Trophoblast cell (in vitro differentiated cells and primary cell): ENCODE measurements around the gene HEATR9.

Experiments
- DNase-seq, 2 donors: peaks; one replicate each; pipeline ENCODE4 v3.0.0-alpha.2; 2016
- H2AFZ ChIP-seq: 2 replicates; pipeline ENCODE4 v1.6.1; 2013; ENCODE audit warnings: low read length, moderate library complexity, mild to moderate bottlenecking; ENCODE audit not compliant: insufficient read depth, poor library complexity
- H2AK5ac ChIP-seq: 2 replicates; pipeline ENCODE4 v1.6.1; 2013; ENCODE audit warnings: mild to moderate bottlenecking, low read length
- H2BK120ac ChIP-seq: 2 replicates; pipeline ENCODE4 v1.6.1; 2013; ENCODE audit warnings: low read length, mild to moderate bottlenecking, moderate library complexity; ENCODE audit not compliant: insufficient read depth, poor library complexity
- H2BK12ac ChIP-seq: 2 replicates; pipeline ENCODE4 v1.6.1; 2013; ENCODE audit warnings: mild to moderate bottlenecking, low read length, moderate library complexity
- H2BK5ac ChIP-seq: 2 replicates; pipeline ENCODE4 v1.6.1; 2013; ENCODE audit warnings: low read length, low read depth, moderate library complexity, mild to moderate bottlenecking; ENCODE audit not compliant: poor library complexity
- H3K14ac ChIP-seq: 2 replicates; pipeline ENCODE4 v1.6.1; 2013; ENCODE audit warnings: mild to moderate bottlenecking, low read length
- H3K18ac ChIP-seq: 2 replicates; pipeline ENCODE4 v1.6.1; 2013; ENCODE audit warnings: mild to moderate bottlenecking, low read length
- H3K23ac ChIP-seq: 2 replicates; pipeline ENCODE4 v1.6.1; 2013; ENCODE audit warnings: low read length
- H3K27ac ChIP-seq: 2 replicates; pipeline ENCODE4 v1.5.1; 2013; ENCODE audit warnings: low read depth, mild to moderate bottlenecking, inconsistent platforms, low read length, moderate library complexity
- H3K27me3 ChIP-seq: 2 replicates; pipeline ENCODE4 v1.6.1; 2013; ENCODE audit warnings: inconsistent platforms, mild to moderate bottlenecking, low read length, moderate library complexity; ENCODE audit not compliant: insufficient read depth
- H3K36me3 ChIP-seq, 2 experiments: 1 replicate in 1 of 2; 2 replicates in 1 of 2; pipeline ENCODE4 v1.6.1; 2013; ENCODE audit warnings: low read length in 2 of 2, mild to moderate bottlenecking in 2 of 2, moderate library complexity in 1 of 2; ENCODE audit not compliant: insufficient read depth in 2 of 2, control insufficient read depth in 1 of 2
- H3K4ac ChIP-seq: 2 replicates; pipeline ENCODE4 v1.6.1; 2013; ENCODE audit warnings: low read depth, mild to moderate bottlenecking, low read length, moderate library complexity
- H3K4me1 ChIP-seq, 2 experiments: 1 replicate in 1 of 2; 2 replicates in 1 of 2; pipeline ENCODE4 v1.6.1; 2013; ENCODE audit warnings: low read length in 2 of 2, mild to moderate bottlenecking in 2 of 2, moderate library complexity in 1 of 2; ENCODE audit not compliant: insufficient read depth in 2 of 2, control insufficient read depth in 1 of 2
- H3K4me2 ChIP-seq: 2 replicates; pipeline ENCODE4 v1.6.1; 2013; ENCODE audit warnings: inconsistent platforms, mild to moderate bottlenecking, low read length, moderate library complexity
- H3K4me3 ChIP-seq: 2 replicates; pipeline ENCODE4 v1.5.1; 2013; ENCODE audit warnings: mild to moderate bottlenecking, low read depth, low read length, inconsistent platforms
- H3K79me1 ChIP-seq: one replicate; pipeline ENCODE4 v1.6.1; 2013; ENCODE audit warnings: low read length
- H3K79me2 ChIP-seq: 2 replicates; pipeline ENCODE4 v1.6.1; 2013; ENCODE audit warnings: low read length, mild to moderate bottlenecking; ENCODE audit not compliant: control insufficient read depth, insufficient read depth, poor library complexity
- H3K9ac ChIP-seq: 2 replicates; pipeline ENCODE4 v1.6.1; 2013; ENCODE audit warnings: mild to moderate bottlenecking, low read length
- H3K9me3 ChIP-seq: 2 replicates; pipeline ENCODE4 v1.6.1; 2013; ENCODE audit warnings: low read depth, mild to moderate bottlenecking, control low read depth, inconsistent platforms, low read length; ENCODE audit not compliant: insufficient read depth
- H4K12ac ChIP-seq: 2 replicates; pipeline ENCODE4 v1.6.1; 2013; ENCODE audit warnings: low read depth, mild to moderate bottlenecking, low read length, moderate library complexity
- H4K8ac ChIP-seq: 2 replicates; pipeline ENCODE4 v1.6.1; 2013; ENCODE audit warnings: low read depth, mild to moderate bottlenecking, low read length, moderate library complexity
- H4K91ac ChIP-seq: one replicate; pipeline ENCODE4 v1.6.1; 2013; ENCODE audit warnings: low read depth, mild to moderate bottlenecking, low read length, moderate library complexity
- WGBS: extraction: QIAGEN DNeasy Blood & Tissue Kit; methylation state at CpG from one replicate; pipeline ENCODE4 v1.1.7; 2013; ENCODE audit warnings: missing lambda C conversion rate; ENCODE audit not compliant: insufficient read length, insufficient coverage; ENCODE audit errors: extremely low coverage; 5-methylcytosine and 5-hydroxymethylcytosine counted together

The HEATR9 gene

DNA sequence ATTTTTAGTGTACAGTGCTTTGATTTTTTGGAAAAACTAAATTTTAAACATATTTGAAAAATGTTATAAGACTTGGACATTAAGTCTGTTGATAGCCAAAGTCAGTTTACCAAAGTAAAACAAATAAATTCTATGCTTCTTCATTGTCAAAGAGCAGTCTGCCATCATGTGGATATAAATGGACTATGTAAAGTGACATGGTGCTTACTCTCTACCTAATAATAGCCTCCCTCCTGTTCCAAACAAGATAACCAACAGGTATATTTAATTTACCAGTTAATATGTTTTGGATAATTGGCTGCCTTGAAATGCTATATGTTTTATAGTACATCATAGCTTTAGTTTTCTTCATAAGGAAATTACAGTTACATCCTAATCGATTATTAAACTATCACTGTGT, 43.5 kb downstream of the HEATR9 start:
- Histone ChIP-seq H3K4ac (no peak overlapping the region), H3K27ac (no peak overlapping the region), H3K23ac (no peak overlapping the region), H2AK5ac (no peak overlapping the region), H2BK5ac (no peak overlapping the region), H3K79me2 (no peaks in the 10 kb centered on the region), H3K4me3 (no peak overlapping the region), H2BK120ac (no peak overlapping the region), H3K18ac (no peak overlapping the region), H2AFZ (no peak overlapping the region), H3K14ac (no peak overlapping the region), H2BK12ac (no peak overlapping the region), H3K36me3 (peaks cover 22 to 24% of the 10 kb centered on the region in 2 experiments), H3K9me3 (no peaks in the 10 kb centered on the region), H4K8ac (no peak overlapping the region), H3K4me1 (no peaks in the 10 kb centered on the region), H3K79me1 (no peaks in the 10 kb centered on the region), H4K12ac (no peak overlapping the region), H3K4me2 (no peak overlapping the region), H3K9ac (no peak overlapping the region), H4K91ac (no peak overlapping the region), H3K27me3 (no peaks in the 10 kb centered on the region)
- DNase-seq = no peak
- WGBS = no CpG with 5 or more reads among the region's 1 CpG

DNA sequence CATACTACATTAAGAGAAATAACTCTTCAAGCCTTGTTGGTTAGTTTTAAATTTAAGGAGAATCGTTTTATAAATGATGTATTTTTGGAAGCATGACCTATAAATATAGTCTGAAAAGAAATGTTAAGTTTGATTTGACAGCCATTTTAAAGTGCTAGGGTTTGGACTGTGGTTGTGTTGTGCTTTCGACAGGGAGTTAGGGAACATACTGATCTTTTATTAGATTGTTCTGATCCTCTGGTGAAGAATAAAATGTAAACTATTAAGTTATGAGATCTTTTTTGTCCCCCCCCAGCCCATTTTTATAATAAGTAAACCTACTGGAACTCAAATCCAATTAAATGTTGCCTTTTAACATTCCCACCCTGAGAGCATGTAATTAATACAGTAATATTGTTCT, 47.4 kb downstream of the HEATR9 start:
- no peak overlapping the region for H3K14ac ChIP-seq
- no peak for DNase-seq
- peaks cover 2% of the 10 kb centered on the region for H3K79me2 ChIP-seq
- H3K4me1 ChIP-seq = no peaks in the 10 kb centered on the region
- no peaks in the 10 kb centered on the region for H3K9me3 ChIP-seq
- no peak overlapping the region for H2BK120ac ChIP-seq
- H3K9ac ChIP-seq = no peak overlapping the region
- no peaks in the 10 kb centered on the region for H3K27me3 ChIP-seq
- no peak overlapping the region for H4K91ac ChIP-seq
- no peak overlapping the region for H2AFZ ChIP-seq
- no peak overlapping the region for H3K4me2 ChIP-seq
- peaks cover 10 to 26% of the 10 kb centered on the region in 2 experiments for H3K36me3 ChIP-seq
- no peak overlapping the region for H4K8ac ChIP-seq
- no peak overlapping the region for H3K4me3 ChIP-seq
- no peak overlapping the region for H3K23ac ChIP-seq
- H2BK12ac ChIP-seq = no peak overlapping the region
- H2BK5ac ChIP-seq = no peak overlapping the region
- no peak overlapping the region for H4K12ac ChIP-seq
- no peaks in the 10 kb centered on the region for H3K79me1 ChIP-seq
- H3K27ac ChIP-seq = no peak overlapping the region
- no peak overlapping the region for H2AK5ac ChIP-seq
- 100% methylated on average over 1 of the region's 2 CpGs for WGBS
- no peak overlapping the region for H3K4ac ChIP-seq
- H3K18ac ChIP-seq = no peak overlapping the region

DNA sequence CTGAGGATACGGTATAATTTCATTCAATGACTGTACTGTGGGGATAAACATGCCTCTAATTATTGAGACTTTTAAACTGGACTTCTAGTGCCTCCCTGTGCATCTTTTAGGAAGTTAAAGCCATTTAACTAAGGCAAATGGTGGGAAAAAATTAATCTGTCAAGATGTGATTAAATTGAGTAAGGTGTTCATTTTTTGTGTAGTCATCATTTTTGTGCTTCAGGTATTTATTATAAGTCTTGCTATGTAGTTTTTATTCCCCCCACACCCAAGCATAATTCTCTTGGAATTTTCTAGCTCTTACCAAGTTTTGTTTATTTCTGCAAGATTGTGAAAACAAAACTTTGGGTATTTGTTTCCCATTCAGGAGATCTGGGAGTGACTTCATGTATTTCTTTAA, 49.2 kb downstream of the HEATR9 start:
- H3K4me2 ChIP-seq = no peak overlapping the region
- no peak overlapping the region for H3K4ac ChIP-seq
- no peaks in the 10 kb centered on the region for H3K79me1 ChIP-seq
- H3K79me2 ChIP-seq = peaks cover 2% of the 10 kb centered on the region
- no peak overlapping the region for H3K4me3 ChIP-seq
- H3K27ac ChIP-seq = no peak overlapping the region
- H3K27me3 ChIP-seq = no peaks in the 10 kb centered on the region
- H3K14ac ChIP-seq = no peak overlapping the region
- H2AK5ac ChIP-seq = no peak overlapping the region
- H4K8ac ChIP-seq = no peak overlapping the region
- H3K18ac ChIP-seq = no peak overlapping the region
- DNase-seq = no peak
- H4K12ac ChIP-seq = no peak overlapping the region
- no CpG with 5 or more reads among the region's 1 CpG for WGBS
- no peak overlapping the region for H2BK120ac ChIP-seq
- H3K23ac ChIP-seq = no peak overlapping the region
- H3K36me3 ChIP-seq = peaks cover 11 to 26% of the 10 kb centered on the region in 2 experiments
- no peak overlapping the region for H2BK5ac ChIP-seq
- no peaks in the 10 kb centered on the region for H3K9me3 ChIP-seq
- H3K4me1 ChIP-seq = no peaks in the 10 kb centered on the region
- no peak overlapping the region for H2BK12ac ChIP-seq
- H4K91ac ChIP-seq = no peak overlapping the region
- no peak overlapping the region for H2AFZ ChIP-seq
- H3K9ac ChIP-seq = no peak overlapping the region

DNA sequence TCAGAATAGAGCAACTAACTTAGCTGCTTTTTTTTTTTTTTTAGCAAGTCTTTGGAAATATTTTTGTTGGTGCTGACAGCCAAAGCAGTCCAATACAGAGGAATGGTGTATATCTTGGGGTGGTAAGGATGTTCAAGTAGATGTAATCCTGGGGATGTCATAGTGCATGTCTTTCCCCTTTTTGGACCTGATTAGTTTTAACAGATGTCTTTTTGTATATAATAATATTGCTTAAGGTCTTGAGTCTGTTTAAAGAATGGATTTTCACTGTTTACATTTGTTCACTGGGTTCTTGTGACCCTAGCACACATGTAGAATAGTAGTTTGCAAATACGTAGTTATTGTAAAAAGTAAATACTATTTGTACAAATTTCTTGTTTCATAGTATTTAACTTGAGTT, 51.5 kb downstream of the HEATR9 start:
- Histone ChIP-seq H2AK5ac (no peak overlapping the region), H3K36me3 (peaks cover 11 to 19% of the 10 kb centered on the region in 2 experiments), H3K4me3 (no peak overlapping the region), H3K9ac (no peak overlapping the region), H4K12ac (no peak overlapping the region), H3K23ac (no peak overlapping the region), H3K27me3 (no peaks in the 10 kb centered on the region), H2BK5ac (no peak overlapping the region), H3K4me2 (no peak overlapping the region), H3K27ac (no peak overlapping the region), H2BK120ac (no peak overlapping the region), H2AFZ (no peak overlapping the region), H3K79me2 (peaks cover 8% of the 10 kb centered on the region), H3K9me3 (no peaks in the 10 kb centered on the region), H3K14ac (no peak overlapping the region), H2BK12ac (no peak overlapping the region), H4K8ac (no peak overlapping the region), H3K79me1 (no peaks in the 10 kb centered on the region), H4K91ac (no peak overlapping the region), H3K18ac (no peak overlapping the region), H3K4ac (no peak overlapping the region), H3K4me1 (no peaks in the 10 kb centered on the region)
- DNase-seq = no peak
- WGBS = no CpG with 5 or more reads among the region's 1 CpG
